GM21528 (cell line): ENCODE results near the gene ARL8B.
A peak's percentile ranks its signal among the peaks of the same experiment; 100 is the strongest.

Experiments used
- ATAC-seq: cut with Tn5 transposase; IDR thresholded peaks from one replicate; pipeline ENCODE4 v1.9.1; 2021; ENCODE audit warnings: mild to moderate bottlenecking, moderate library complexity; ENCODE audit not compliant: unreplicated experiment, low FRiP score

Gene ARL8B

GRCh38 chr3:5201536-5201935, 79.4 kb downstream of the ARL8B start:
- ATAC-seq: no peak

- ATAC-seq: no peak
Measured at GRCh38 chr3:5202222-5202621, 80.1 kb downstream of the ARL8B start.

GRCh38 chr3:5205165-5205941, 83.3 kb downstream of the ARL8B start:
- peak; percentile 97 for ATAC-seq

GRCh38 chr3:5210926-5211325, 88.8 kb downstream of the ARL8B start:
- no peak for ATAC-seq

- no peak for ATAC-seq
Measured at GRCh38 chr3:5212628-5213573, 90.8 kb downstream of the ARL8B start.

GRCh38 chr3:5213574-5213966, 91.5 kb downstream of the ARL8B start:
- ATAC-seq: no peak

- no peak for ATAC-seq
Measured at GRCh38 chr3:5214352-5214751, 92.3 kb downstream of the ARL8B start.

- ATAC-seq: no peak
Measured at GRCh38 chr3:5217824-5218595, 95.9 kb downstream of the ARL8B start.

GRCh38 chr3:5218815-5219214, 96.7 kb downstream of the ARL8B start:
- ATAC-seq: no peak

- no peak for ATAC-seq
Measured at GRCh38 chr3:5219216-5219615, 97.1 kb downstream of the ARL8B start.

- no peak for ATAC-seq
Measured at GRCh38 chr3:5220193-5220592, 98.1 kb downstream of the ARL8B start.

- no peak for ATAC-seq
Measured at GRCh38 chr3:5220667-5221431, 98.8 kb downstream of the ARL8B start.

GRCh38 chr3:5221701-5222100, 99.6 kb downstream of the ARL8B start:
- no peak for ATAC-seq

- ATAC-seq: no peak
Measured at GRCh38 chr3:5222283-5223005, 100.4 kb downstream of the ARL8B start.

GRCh38 chr3:5226783-5227182, 104.7 kb downstream of the ARL8B start:
- no peak for ATAC-seq

- no peak for ATAC-seq
Measured at GRCh38 chr3:5227812-5228211, 105.7 kb downstream of the ARL8B start.

- ATAC-seq: no peak
Measured at GRCh38 chr3:5229414-5229813, 107.3 kb downstream of the ARL8B start.
